H1 (cell line): ENCODE measurements around the gene CRHR1. TPM values are rescaled to one million over a fixed set of nuclear protein-coding genes. Genes with fewer than 3 reads are reported as not detected.

Source experiments
- CTCF ChIA-PET: fragments of 300-600 bp; sonication (Branson Sonifier 250); formaldehyde crosslinking; loops from one replicate; lab custom pipeline; 2021; ENCODE audit not compliant: partially characterized antibody; lab: Charles Lee
- POLR2A ChIA-PET: fragments of 300-600 bp; sonication (Branson Sonifier 250); formaldehyde crosslinking; loops from one replicate; lab custom pipeline; 2021; ENCODE audit warnings: inconsistent platforms; ENCODE audit not compliant: partially characterized antibody; lab: Charles Lee
- DNase-seq, 2 experiments: peaks; one replicate each; pipeline versions ENCODE4 v3.0.0 to v3.0.0-alpha.2; 2010 to 2022; ENCODE audit warnings: low spot score in 2 of 2, low read depth in 1 of 2, mixed read lengths in 1 of 2
- FAIRE-seq: peaks from 2 replicates; lab custom pipeline; 2011; peaks lifted over from hg19 to GRCh38; lab: Jason Lieb, UNC
- H2AFZ ChIP-seq: 2 replicates; pipeline ENCODE4 v1.8.1; 2012; ENCODE audit warnings: low read length, inconsistent platforms
- H2AK5ac ChIP-seq: 2 replicates; pipeline ENCODE4 v1.6.1; 2013; ENCODE audit warnings: low read depth, low read length
- H2BK120ac ChIP-seq: replicated peaks from 2 replicates; pipeline ENCODE3; 2013; ENCODE audit warnings: low read depth, low read length, inconsistent platforms
- H2BK12ac ChIP-seq: 2 replicates; pipeline ENCODE4 v1.6.1; 2013; ENCODE audit warnings: low read depth, low read length
- H2BK15ac ChIP-seq: 2 replicates; pipeline ENCODE4 v1.6.1; 2013; ENCODE audit warnings: low read length
- H2BK20ac ChIP-seq: 2 replicates; pipeline ENCODE4 v1.6.1; 2013; ENCODE audit warnings: low read length
- H2BK5ac ChIP-seq: 2 replicates; pipeline ENCODE4 v1.6.1; 2013; ENCODE audit warnings: low read depth, low read length
- H3K14ac ChIP-seq: 2 replicates; pipeline ENCODE4 v1.6.1; 2013; ENCODE audit warnings: inconsistent platforms; ENCODE audit not compliant: insufficient read length
- H3K18ac ChIP-seq: 2 replicates; pipeline ENCODE4 v1.6.1; 2013; ENCODE audit warnings: low read length; ENCODE audit errors: extremely low read depth
- H3K23ac ChIP-seq: 2 replicates; pipeline ENCODE4 v1.6.1; 2013; ENCODE audit warnings: inconsistent platforms; ENCODE audit not compliant: insufficient read length
- H3K23me2 ChIP-seq: 2 replicates; pipeline ENCODE4 v1.6.1; 2013; ENCODE audit warnings: low read depth, low read length
- H3K27ac ChIP-seq: 2 replicates; pipeline ENCODE4 v1.6.1; 2011; ENCODE audit warnings: low read depth, low read length, inconsistent platforms
- H3K27me3 ChIP-seq, 4 experiments: replicated peaks in 1 of 4; 1 replicate in 1 of 4; 2 replicates in 3 of 4; pipeline versions ENCODE4 v1.6.1 to v1.8.1; 2011 to 2013; ENCODE audit warnings: low read length in 3 of 4, mild to moderate bottlenecking in 3 of 4, inconsistent platforms in 2 of 4, mixed read lengths in 2 of 4, moderate library complexity in 1 of 4; ENCODE audit not compliant: control insufficient read depth in 3 of 4, insufficient read depth in 3 of 4; ENCODE audit errors: extremely low read depth in 1 of 4
- H3K36me3 ChIP-seq, 4 experiments: 2 replicates each; pipeline versions ENCODE4 v1.6.1 to v1.8.1; 2011 to 2013; ENCODE audit warnings: mild to moderate bottlenecking in 4 of 4, low read length in 3 of 4, moderate library complexity in 2 of 4, control low read depth in 1 of 4, inconsistent platforms in 1 of 4; ENCODE audit not compliant: insufficient read depth in 4 of 4, control insufficient read depth in 2 of 4
- H3K4ac ChIP-seq: replicated peaks from 2 replicates; pipeline ENCODE3; 2013; ENCODE audit warnings: low read length, low read depth, mixed read lengths, inconsistent platforms; ENCODE audit not compliant: insufficient read length
- H3K4me1 ChIP-seq, 4 experiments: replicated peaks in 1 of 4; 1 replicate in 1 of 4; 2 replicates in 3 of 4; pipeline versions ENCODE4 v1.6.1 to v1.8.1; 2011 to 2013; ENCODE audit warnings: low read length in 3 of 4, inconsistent platforms in 2 of 4, mixed read lengths in 1 of 4; ENCODE audit not compliant: insufficient read depth in 4 of 4, control insufficient read depth in 3 of 4
- H3K4me2 ChIP-seq, 2 experiments: 2 replicates each; pipeline versions ENCODE4 v1.6.1 to v1.8.1; 2011 to 2013; ENCODE audit warnings: low read depth in 2 of 2, low read length in 2 of 2, control low read depth in 1 of 2, inconsistent platforms in 1 of 2, mild to moderate bottlenecking in 1 of 2; ENCODE audit not compliant: insufficient read depth in 1 of 2
- H3K4me3 ChIP-seq, 4 experiments: fragments of 200-600, 300-600 bp in 1 of 4; sonication (generic), shearing (Covaris generic), sonication (Bioruptor Twin) in 1 of 4; 2 replicates each; pipeline versions ENCODE4 v1.5.1 to v1.8.1; 2011 to 2016; ENCODE audit warnings: low read length in 4 of 4, low read depth in 3 of 4, control low read depth in 2 of 4, inconsistent platforms in 2 of 4, mild to moderate bottlenecking in 2 of 4, mixed read lengths in 1 of 4, moderate library complexity in 1 of 4; ENCODE audit not compliant: insufficient read depth in 2 of 4; ENCODE audit errors: extremely low read depth in 1 of 4
- H3K56ac ChIP-seq: replicated peaks from 2 replicates; pipeline ENCODE3; 2013; ENCODE audit warnings: low read depth, mild to moderate bottlenecking, mixed read lengths, low read length, inconsistent platforms; ENCODE audit not compliant: insufficient read length
- H3K79me1 ChIP-seq: 2 replicates; pipeline ENCODE4 v1.6.1; 2013; ENCODE audit warnings: low read depth, low read length, control low read depth
- H3K79me2 ChIP-seq, 2 experiments: 2 replicates each; pipeline versions ENCODE4 v1.6.1 to v1.8.1; 2012 to 2013; ENCODE audit warnings: low read length in 2 of 2, mild to moderate bottlenecking in 2 of 2, inconsistent platforms in 1 of 2; ENCODE audit not compliant: insufficient read depth in 2 of 2, control insufficient read depth in 1 of 2
- H3K9ac ChIP-seq, 4 experiments: replicated peaks in 1 of 4; 1 replicate in 1 of 4; 2 replicates in 3 of 4; pipeline versions ENCODE4 v1.6.1 to v1.8.1; 2011 to 2013; ENCODE audit warnings: low read depth in 3 of 4, low read length in 3 of 4, control low read depth in 2 of 4, mild to moderate bottlenecking in 2 of 4, moderate library complexity in 2 of 4, inconsistent platforms in 1 of 4; ENCODE audit errors: extremely low read depth in 1 of 4
- H3K9me3 ChIP-seq, 2 experiments: 2 replicates each; pipeline versions ENCODE4 v1.6.1 to v1.8.1; 2012 to 2013; ENCODE audit warnings: mild to moderate bottlenecking in 2 of 2, moderate library complexity in 2 of 2, control low read depth in 1 of 2, inconsistent platforms in 1 of 2, low read depth in 1 of 2, low read length in 1 of 2, mixed read lengths in 1 of 2; ENCODE audit not compliant: insufficient read depth in 2 of 2
- H4K20me1 ChIP-seq, 2 experiments: replicated peaks in 1 of 2; 2 replicates each; pipeline versions ENCODE3 to v1.8.1; 2011 to 2013; ENCODE audit warnings: inconsistent platforms in 2 of 2, low read length in 2 of 2, mild to moderate bottlenecking in 1 of 2; ENCODE audit not compliant: insufficient read depth in 2 of 2, control insufficient read depth in 1 of 2
- H4K5ac ChIP-seq: 2 replicates; pipeline ENCODE4 v1.6.1; 2013; ENCODE audit warnings: low read length, low read depth, mixed read lengths, inconsistent platforms; ENCODE audit not compliant: insufficient read length
- H4K8ac ChIP-seq: 2 replicates; pipeline ENCODE4 v1.8.0; 2013; ENCODE audit warnings: mild to moderate bottlenecking, moderate library complexity, low read length, inconsistent platforms; ENCODE audit not compliant: insufficient read depth; ENCODE audit errors: extremely low read depth
- H4K91ac ChIP-seq: replicated peaks from 2 replicates; pipeline ENCODE3; 2013; ENCODE audit warnings: low read length, mixed read lengths, inconsistent platforms; ENCODE audit not compliant: insufficient read length
- BACH1 ChIP-seq: IDR thresholded peaks from 2 replicates; pipeline ENCODE4 v1.6.1; 2012; ENCODE audit warnings: low read length, improper control_type of control experiment
- CBX8 ChIP-seq: fragments of 300-800, 300-1000 bp; sonication (generic); IDR thresholded peaks from 2 replicates; pipeline ENCODE4 v1.7.1; 2016; ENCODE audit warnings: low read depth, low read length, borderline replicate concordance
- CEBPB ChIP-seq: IDR thresholded peaks from 2 replicates; pipeline ENCODE4 v1.6.1; 2012; ENCODE audit warnings: low read depth, low read length
- CHD2 ChIP-seq: IDR thresholded peaks from 2 replicates; pipeline ENCODE4 v1.6.1; 2012; ENCODE audit warnings: low read length, improper control_type of control experiment
- CTCF ChIP-seq, 3 experiments: IDR thresholded peaks; 1 replicate in 2 of 3; 2 replicates in 1 of 3; pipeline versions ENCODE4 v1.5.1 to v1.6.1; 2011; ENCODE audit warnings: low read length in 3 of 3, mild to moderate bottlenecking in 3 of 3, inconsistent platforms in 2 of 3, low read depth in 1 of 3, moderate library complexity in 1 of 3; ENCODE audit not compliant: insufficient read depth in 1 of 3; ENCODE audit errors: control extremely low read depth in 1 of 3
- EGR1 ChIP-seq: IDR thresholded peaks from 2 replicates; pipeline ENCODE4 v1.6.1; 2011; ENCODE audit warnings: low read depth, low read length, borderline replicate concordance
- JUN ChIP-seq: IDR thresholded peaks from 2 replicates; pipeline ENCODE4 v1.6.1; 2011; ENCODE audit warnings: low read depth, mild to moderate bottlenecking, improper control_type of control experiment, low read length
- NRF1 ChIP-seq: IDR thresholded peaks from 2 replicates; pipeline ENCODE4 v1.6.1; 2011; ENCODE audit warnings: mild to moderate bottlenecking, low read depth, low read length, improper control_type of control experiment
- RBBP5 ChIP-seq: IDR thresholded peaks from 2 replicates; pipeline ENCODE4 v1.7.1; 2012; ENCODE audit warnings: low read depth, mild to moderate bottlenecking, inconsistent platforms, low read length, moderate library complexity, borderline replicate concordance
- SAP30 ChIP-seq: fragments of 300-600 bp; sonication (generic); IDR thresholded peaks from 2 replicates; pipeline ENCODE4 v1.7.1; 2012; ENCODE audit warnings: low read length, moderate library complexity, mild to moderate bottlenecking, inconsistent platforms; ENCODE audit not compliant: insufficient read depth, insufficient replicate concordance
- SIX5 ChIP-seq: IDR thresholded peaks from 2 replicates; pipeline ENCODE4 v1.6.1; 2011; ENCODE audit warnings: mild to moderate bottlenecking, low read depth, low read length
- SP4 ChIP-seq: IDR thresholded peaks from 2 replicates; pipeline ENCODE4 v1.6.1; 2012; ENCODE audit warnings: low read length, inconsistent platforms
- TBP ChIP-seq: IDR thresholded peaks from 2 replicates; pipeline ENCODE4 v1.6.1; 2011; ENCODE audit warnings: low read depth, low read length, improper control_type of control experiment
- WGBS, 2 experiments: shearing (Covaris generic) in 1 of 2; methylation state at CpG; one replicate each; pipeline versions ENCODE4 v1.1.6 to v1.1.7; 2013 to 2015; ENCODE audit warnings: low lambda C conversion rate in 2 of 2, mixed read lengths in 2 of 2, inconsistent platforms in 1 of 2, low coverage in 1 of 2, missing lambda C conversion rate in 1 of 2; ENCODE audit not compliant: insufficient replicate concordance in 2 of 2, insufficient coverage in 1 of 2, insufficient read length in 1 of 2; ENCODE audit errors: extremely low coverage in 1 of 2, missing lambda C conversion rate in 1 of 2; 5-methylcytosine and 5-hydroxymethylcytosine counted together
- polyA plus RNA-seq, 7 experiments: library from polyadenylated mRNA; depleted of rRNA in 3 of 7; stranded (reverse) in 5 of 7; unstranded in 2 of 7; fragments of >200 nt in 5 of 7; fragments of 200-250 nt in 2 of 7; gene quantifications; 1 replicate in 5 of 7; 2 replicates in 1 of 7; 4 replicates in 1 of 7; pipeline versions ENCODE4 v1.2.1 to v1.2.3, GENCODE V29; 2011 to 2013; ENCODE audit warnings: missing spikeins in 2 of 7, mixed read lengths in 2 of 7
- total RNA-seq: library from RNA; stranded (reverse); fragmentation: NEBNext Ultra II Directional; extraction: Animal tissue kit (Norgen Biotek cat#: 25700); gene quantifications from 2 replicates; pipeline ENCODE4 v1.2.1, GENCODE V29; 2021

CRHR1 gene
- total and polyA plus RNA-seq, 2 of the 8 experiments (the other 6 are each of a cell fraction or from before 2014, with no cell fraction given): 0.56 to 1.7 TPM

- Histone ChIP-seq H3K23me2 (no peaks in the 10 kb centered on the region), H2BK15ac (no peak overlapping the region), H2AFZ (no peak overlapping the region), H3K4ac (no peak overlapping the region), H3K79me2 (no peaks in the 10 kb centered on the region), H3K27ac (no peak overlapping the region), H3K14ac (no peak overlapping the region), H2BK20ac (no peak overlapping the region), H4K8ac (no peak overlapping the region), H2BK12ac (no peak overlapping the region), H3K4me1 (peaks cover 0 to 2% (median 2%) of the 10 kb centered on the region in 4 experiments; a peak in 2 of 7 replicates), H3K36me3 (no peaks in the 10 kb centered on the region), H3K79me1 (no peaks in the 10 kb centered on the region), H3K27me3 (no peaks in the 10 kb centered on the region), H3K9me3 (no peaks in the 10 kb centered on the region), H2BK120ac (no peak overlapping the region), H4K20me1 (peaks cover 0 to 2% of the 10 kb centered on the region in 2 experiments), H4K91ac (no peak overlapping the region), H2AK5ac (no peak overlapping the region), H3K56ac (no peak overlapping the region), H3K9ac (no peak overlapping the region), H3K4me2 (no peak overlapping the region), H3K18ac (no peak overlapping the region; the same call in 1 of the 2 replicates), H2BK5ac (no peak overlapping the region), H3K4me3 (no peak overlapping the region), H4K5ac (no peak overlapping the region), H3K23ac (no peak overlapping the region)
- POLR2A ChIA-PET: interaction anchor here (1.0 to 1.4 kb wide), 2 partner anchors 14 to 191 kb away, joined by 3 to 4 read pairs; no protein-coding TSS in a partner anchor
- FAIRE-seq (no peak), DNase-seq (no peak)
- 72% methylated on average over 10 of the region's 10 CpGs; no CpG with 5 or more reads in 1 of the 2 experiments for WGBS, 2 experiments
- CTCF ChIA-PET: interaction anchor here (1.0 to 11.9 kb wide), 14 partner anchors 10 to 196 kb away, joined by 3 to 137 read pairs (median 5); no protein-coding TSS in a partner anchor
- TF ChIP-seq RBBP5: no peak
- no peak for TF ChIP-seq CHD2
- no peak for TF ChIP-seq JUN
- no peak for TF ChIP-seq SAP30
- no peak for TF ChIP-seq EGR1
- no peak for TF ChIP-seq SP4
- no peak for TF ChIP-seq CBX8
- TF ChIP-seq TBP: no peak
- no peak for TF ChIP-seq SIX5
- TF ChIP-seq BACH1: no peak
- no peak for TF ChIP-seq CEBPB
- no peak for TF ChIP-seq NRF1
- TF ChIP-seq CTCF (IDR thresholded peaks at IDR 0.05; ENCODE audit: control extremely low read depth in 1 of 3, insufficient read depth in 1 of 3, low read depth in 1 of 3, low read length in 3 of 3): no peak
Measured at GRCh38 chr17:45837187-45837586, 53.1 kb downstream of the CRHR1 start.
